GM23248 (cell line): ENCODE measurements around the gene ITPRIP. TPM values are rescaled to one million over a fixed set of nuclear protein-coding genes. Genes with fewer than 3 reads are reported as not detected.

ENCODE experiments used
- DNase-seq: peaks from one replicate; pipeline ENCODE4 v3.0.0-alpha.2; 2015
- H2AFZ ChIP-seq: fragments of 200-600 bp; sonication (generic); 2 replicates; pipeline ENCODE4 v1.6.1; 2016; ENCODE audit warnings: antibody characterized with exemption
- H3F3A ChIP-seq: fragments of 200-600 bp; sonication (generic); 2 replicates; pipeline ENCODE4 v1.6.1; 2016; ENCODE audit warnings: mild to moderate bottlenecking, antibody characterized with exemption, mixed run types; ENCODE audit not compliant: insufficient read depth
- H3K27ac ChIP-seq: fragments of 200-600 bp; sonication (generic); 2 replicates; pipeline ENCODE4 v1.5.1; 2016; ENCODE audit warnings: mild to moderate bottlenecking
- H3K27me3 ChIP-seq: fragments of 200-600 bp; sonication (generic); replicated peaks from 2 replicates; pipeline ENCODE4 v1.6.1; 2016; ENCODE audit warnings: mild to moderate bottlenecking; ENCODE audit not compliant: insufficient read depth
- H3K36me3 ChIP-seq: fragments of 200-600 bp; sonication (generic); 2 replicates; pipeline ENCODE4 v1.6.1; 2016; ENCODE audit warnings: low read depth, mild to moderate bottlenecking
- H3K4me1 ChIP-seq: fragments of 200-600 bp; sonication (generic); 2 replicates; pipeline ENCODE4 v1.6.1; 2016; ENCODE audit warnings: mild to moderate bottlenecking; ENCODE audit not compliant: insufficient read depth
- H3K4me2 ChIP-seq: fragments of 200-600 bp; sonication (generic); one replicate; pipeline ENCODE4 v1.6.1; 2016; ENCODE audit warnings: mild to moderate bottlenecking; ENCODE audit not compliant: unreplicated experiment
- H3K4me3 ChIP-seq: fragments of 200-600 bp; sonication (generic); 2 replicates; pipeline ENCODE4 v1.5.1; 2016; ENCODE audit warnings: mild to moderate bottlenecking
- H3K79me2 ChIP-seq: fragments of 200-600 bp; sonication (generic); 2 replicates; pipeline ENCODE4 v1.6.1; 2016; ENCODE audit warnings: mild to moderate bottlenecking; ENCODE audit not compliant: insufficient read depth
- H3K9ac ChIP-seq: fragments of 200-600 bp; sonication (generic); 2 replicates; pipeline ENCODE4 v1.6.1; 2016; ENCODE audit warnings: mild to moderate bottlenecking
- H3K9me2 ChIP-seq: fragments of 200-600 bp; sonication (generic); 2 replicates; pipeline ENCODE4 v1.6.1; 2016; ENCODE audit warnings: mixed run types, mild to moderate bottlenecking, moderate library complexity; ENCODE audit not compliant: insufficient read depth
- H3K9me3 ChIP-seq: fragments of 200-600 bp; sonication (generic); one replicate; pipeline ENCODE4 v1.6.1; 2017; ENCODE audit warnings: low read depth
- H4K20me1 ChIP-seq: fragments of 200-600 bp; sonication (generic); 2 replicates; pipeline ENCODE4 v1.6.0; 2016; ENCODE audit not compliant: insufficient read depth
- EZH2 ChIP-seq: fragments of 200-600 bp; sonication (generic); IDR thresholded peaks from 2 replicates; pipeline ENCODE4 v1.6.1; 2018; ENCODE audit warnings: antibody characterized with exemption, mild to moderate bottlenecking; ENCODE audit not compliant: insufficient read depth, poor library complexity, severe bottlenecking
- EZH2phosphoT487 ChIP-seq: fragments of 200-600 bp; sonication (generic); IDR thresholded peaks from 2 replicates; pipeline ENCODE4 v1.6.1; 2018; ENCODE audit warnings: antibody characterized with exemption, moderate library complexity, mild to moderate bottlenecking, low read depth; ENCODE audit not compliant: insufficient read depth
- WGBS, 2 experiments: methylation state at CpG; one replicate each; pipeline ENCODE4 v1.1.6; 2015 to 2017; ENCODE audit warnings: low lambda C conversion rate in 2 of 2, low coverage in 1 of 2; ENCODE audit errors: missing lambda C conversion rate in 2 of 2; 5-methylcytosine and 5-hydroxymethylcytosine counted together
- in situ Hi-C: fragments of 300-500 bp; cut with MboI; formaldehyde crosslinking; loops from 2 replicates; pipeline ENCODE4 v1.15.0; 2020
- polyA plus RNA-seq: library from polyadenylated mRNA; unstranded; fragments of >200 nt; fragmentation: Nextera tagmentation; extraction: Ambion mirVana; gene quantifications from 2 replicates; pipeline ENCODE4 v1.2.1, GENCODE V29; 2016
- total RNA-seq: library from RNA; depleted of rRNA; stranded (reverse); fragments of >200 nt; shearing (Covaris generic); gene quantifications from 2 replicates; pipeline ENCODE4 v1.2.3, GENCODE V29; 2014

Gene ITPRIP
- total and polyA plus RNA-seq, 2 experiments from 2014 or later: 9.6 to 24.7 TPM

- DNase-seq: no peak
- H4K20me1 ChIP-seq: no peaks in the 10 kb centered on the region
- H3K4me1 ChIP-seq: peaks cover 18% of the 10 kb centered on the region
- H3K36me3 ChIP-seq: no peaks in the 10 kb centered on the region
- no peak for TF ChIP-seq EZH2phosphoT487
- TF ChIP-seq EZH2: no peak
- H2AFZ ChIP-seq: no peak overlapping the region
- H3K9ac ChIP-seq: no peak overlapping the region
- no peak overlapping the region for H3K4me3 ChIP-seq
- no peaks in the 10 kb centered on the region for H3K79me2 ChIP-seq
- H3K9me2 ChIP-seq: no peaks in the 10 kb centered on the region
- no peak overlapping the region for H3K4me2 ChIP-seq
- in situ Hi-C loops: loop anchor here (5.0 to 10.0 kb wide), 2 partner anchors 51 to 298 kb away; no protein-coding TSS in a partner anchor
- no peaks in the 10 kb centered on the region for H3K27me3 ChIP-seq
- H3K9me3 ChIP-seq: no peaks in the 10 kb centered on the region
- H3F3A ChIP-seq: peaks cover 20% of the 10 kb centered on the region
- no peak overlapping the region for H3K27ac ChIP-seq
These were observed 7.2 kb upstream of the ITPRIP start for GRCh38 chr10:104345515-104345914.

GRCh38 chr10:104344219-104344618, 6.0 kb upstream of the ITPRIP start:
- no peak for DNase-seq
- H2AFZ ChIP-seq: no peak overlapping the region
- H3K27ac ChIP-seq: no peak overlapping the region
- no peaks in the 10 kb centered on the region for H3K79me2 ChIP-seq
- H3K4me2 ChIP-seq: no peak overlapping the region
- no peaks in the 10 kb centered on the region for H4K20me1 ChIP-seq
- no peaks in the 10 kb centered on the region for H3K36me3 ChIP-seq
- no peaks in the 10 kb centered on the region for H3K9me3 ChIP-seq
- H3K4me3 ChIP-seq: no peak overlapping the region
- peaks cover 18% of the 10 kb centered on the region for H3K4me1 ChIP-seq
- H3K9ac ChIP-seq: no peak overlapping the region
- no peak for TF ChIP-seq EZH2phosphoT487
- no peak for TF ChIP-seq EZH2
- peaks cover 18% of the 10 kb centered on the region for H3F3A ChIP-seq
- H3K9me2 ChIP-seq: no peaks in the 10 kb centered on the region
- 91 to 100% methylated on average over 1 of the region's 1 CpG for WGBS, 2 experiments
- in situ Hi-C loops: loop anchor here (10.0 kb wide), 1 partner anchor 49 kb away; no protein-coding TSS in a partner anchor
- H3K27me3 ChIP-seq: no peaks in the 10 kb centered on the region

GRCh38 chr10:104342941-104343411, 4.7 kb upstream of the ITPRIP start:
- peaks cover 20% of the 10 kb centered on the region; the same call in 1 of the 2 replicates for H3F3A ChIP-seq
- H3K27ac ChIP-seq: peak overlapping the region; percentile 11; the same call in 1 of the 2 replicates
- no peak overlapping the region for H3K9ac ChIP-seq
- peaks cover 20% of the 10 kb centered on the region for H3K4me1 ChIP-seq
- DNase-seq: peak; percentile 38
- TF ChIP-seq EZH2phosphoT487 (no peak), EZH2 (no peak)
- in situ Hi-C loops: loop anchor here (10.0 kb wide), 1 partner anchor 48 kb away; no protein-coding TSS in a partner anchor
- peaks cover 2% of the 10 kb centered on the region for H3K79me2 ChIP-seq
- no peaks in the 10 kb centered on the region for H3K36me3 ChIP-seq
- WGBS, 2 experiments: 35 to 42% methylated on average over 3 of the region's 3 CpGs
- no peaks in the 10 kb centered on the region for H3K27me3 ChIP-seq
- H3K4me2 ChIP-seq: peak overlapping the region; percentile 10
- no peaks in the 10 kb centered on the region for H3K9me2 ChIP-seq
- no peaks in the 10 kb centered on the region for H4K20me1 ChIP-seq
- no peaks in the 10 kb centered on the region for H3K9me3 ChIP-seq
- no peak overlapping the region for H3K4me3 ChIP-seq
- H2AFZ ChIP-seq: no peak overlapping the region

GRCh38 chr10:104340641-104341040, 2.4 kb upstream of the ITPRIP start:
- 95 to 100% methylated on average over 4 of the region's 4 CpGs for WGBS, 2 experiments
- in situ Hi-C loops: loop anchor here (10.0 kb wide), 1 partner anchor 46 kb away; no protein-coding TSS in a partner anchor
- no peak for TF ChIP-seq EZH2phosphoT487
- no peak for TF ChIP-seq EZH2

More at GRCh38 chr10:104340641-104341040, 2.4 kb upstream of the ITPRIP start:
- Histone ChIP-seq H3K79me2 (peaks cover 26% of the 10 kb centered on the region), H3K27ac (no peak overlapping the region), H3K27me3 (no peaks in the 10 kb centered on the region), H3K4me2 (no peak overlapping the region), H2AFZ (no peak overlapping the region), H3K4me3 (no peak overlapping the region), H3F3A (peaks cover 20% of the 10 kb centered on the region; the same call in 1 of the 2 replicates), H4K20me1 (no peaks in the 10 kb centered on the region), H3K9me2 (no peaks in the 10 kb centered on the region), H3K36me3 (no peaks in the 10 kb centered on the region), H3K9me3 (no peaks in the 10 kb centered on the region), H3K4me1 (peaks cover 27% of the 10 kb centered on the region), H3K9ac (no peak overlapping the region)
- no peak for DNase-seq
